Measurements from ENCODE around the gene C22orf23.

DNA sequence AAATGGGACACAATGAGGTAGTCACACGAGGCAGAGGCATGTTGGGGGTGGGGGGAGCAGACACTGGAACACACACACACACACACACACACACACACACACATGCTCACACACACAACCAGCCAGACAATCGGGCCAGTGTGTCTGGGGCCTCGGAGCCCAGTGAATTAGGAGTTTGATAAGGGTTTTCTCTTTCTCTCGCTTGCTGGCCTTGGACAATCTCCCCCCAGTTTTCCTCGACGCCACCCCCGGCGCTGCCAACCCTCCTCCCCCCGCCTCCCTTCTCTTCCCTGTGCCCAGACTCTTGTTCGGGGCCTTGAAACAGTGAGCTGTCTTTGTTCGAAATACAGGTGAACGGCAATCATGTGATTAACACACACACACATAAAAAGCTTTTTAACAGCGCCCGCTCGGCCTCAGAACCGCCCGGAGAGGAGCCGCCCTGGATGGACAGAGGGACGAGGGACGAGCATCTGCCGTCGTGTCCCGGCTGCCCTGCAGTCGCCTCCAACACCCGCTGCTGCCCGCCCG lies 32.4 kb upstream of the C22orf23 start:
- TF ChIP-seq, protein P1, sequence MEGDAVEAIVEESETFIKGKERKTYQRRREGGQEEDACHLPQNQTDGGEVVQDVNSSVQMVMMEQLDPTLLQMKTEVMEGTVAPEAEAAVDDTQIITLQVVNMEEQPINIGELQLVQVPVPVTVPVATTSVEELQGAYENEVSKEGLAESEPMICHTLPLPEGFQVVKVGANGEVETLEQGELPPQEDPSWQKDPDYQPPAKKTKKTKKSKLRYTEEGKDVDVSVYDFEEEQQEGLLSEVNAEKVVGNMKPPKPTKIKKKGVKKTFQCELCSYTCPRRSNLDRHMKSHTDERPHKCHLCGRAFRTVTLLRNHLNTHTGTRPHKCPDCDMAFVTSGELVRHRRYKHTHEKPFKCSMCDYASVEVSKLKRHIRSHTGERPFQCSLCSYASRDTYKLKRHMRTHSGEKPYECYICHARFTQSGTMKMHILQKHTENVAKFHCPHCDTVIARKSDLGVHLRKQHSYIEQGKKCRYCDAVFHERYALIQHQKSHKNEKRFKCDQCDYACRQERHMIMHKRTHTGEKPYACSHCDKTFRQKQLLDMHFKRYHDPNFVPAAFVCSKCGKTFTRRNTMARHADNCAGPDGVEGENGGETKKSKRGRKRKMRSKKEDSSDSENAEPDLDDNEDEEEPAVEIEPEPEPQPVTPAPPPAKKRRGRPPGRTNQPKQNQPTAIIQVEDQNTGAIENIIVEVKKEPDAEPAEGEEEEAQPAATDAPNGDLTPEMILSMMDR (IDR thresholded peaks at IDR 0.05 in 8 of 11, conservative IDR thresholded peaks at IDR 0.05 in 3 of 11) = no peak
- no peak for TF ChIP-seq POLR2A (IDR thresholded peaks at IDR 0.05)

All from spleen (tissue), 7 donors.